ENCODE results near the gene RASA3.

RASA3 gene

DNA sequence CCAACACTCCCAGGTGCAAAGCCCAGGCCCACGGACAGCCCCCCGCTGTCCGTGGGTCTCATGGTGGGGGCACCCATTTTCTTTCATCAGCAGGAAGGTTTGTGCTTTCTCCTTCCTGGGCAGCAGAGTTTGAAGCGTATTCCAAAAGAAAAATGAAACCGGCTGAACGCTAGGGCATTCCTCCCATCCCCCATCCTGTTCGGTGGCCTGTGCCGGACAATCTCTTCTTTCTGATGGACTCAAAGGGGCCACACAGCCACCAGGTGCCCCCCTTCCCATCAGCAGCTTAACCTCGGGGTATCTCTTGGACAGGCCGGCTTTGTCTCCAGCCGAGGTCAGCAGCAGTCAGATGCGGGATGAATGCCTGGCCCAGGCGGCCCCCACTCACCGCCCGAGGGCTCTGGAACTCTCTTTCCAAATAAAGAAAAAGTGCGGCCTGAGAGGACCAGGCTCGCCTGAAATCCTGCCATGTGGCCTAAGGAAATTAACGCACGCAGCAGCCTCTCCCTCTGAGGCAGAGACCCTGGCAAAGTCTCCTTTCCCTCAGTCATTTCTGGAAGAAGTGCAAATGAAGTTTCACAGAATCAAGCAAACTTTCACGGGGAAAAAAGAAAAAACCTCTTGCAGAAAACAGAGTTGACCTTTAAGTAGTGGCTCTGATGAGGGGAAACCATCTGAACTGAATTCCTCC, 67.8 kb downstream of the RASA3 start:
- DNase-seq: no peak

DNA sequence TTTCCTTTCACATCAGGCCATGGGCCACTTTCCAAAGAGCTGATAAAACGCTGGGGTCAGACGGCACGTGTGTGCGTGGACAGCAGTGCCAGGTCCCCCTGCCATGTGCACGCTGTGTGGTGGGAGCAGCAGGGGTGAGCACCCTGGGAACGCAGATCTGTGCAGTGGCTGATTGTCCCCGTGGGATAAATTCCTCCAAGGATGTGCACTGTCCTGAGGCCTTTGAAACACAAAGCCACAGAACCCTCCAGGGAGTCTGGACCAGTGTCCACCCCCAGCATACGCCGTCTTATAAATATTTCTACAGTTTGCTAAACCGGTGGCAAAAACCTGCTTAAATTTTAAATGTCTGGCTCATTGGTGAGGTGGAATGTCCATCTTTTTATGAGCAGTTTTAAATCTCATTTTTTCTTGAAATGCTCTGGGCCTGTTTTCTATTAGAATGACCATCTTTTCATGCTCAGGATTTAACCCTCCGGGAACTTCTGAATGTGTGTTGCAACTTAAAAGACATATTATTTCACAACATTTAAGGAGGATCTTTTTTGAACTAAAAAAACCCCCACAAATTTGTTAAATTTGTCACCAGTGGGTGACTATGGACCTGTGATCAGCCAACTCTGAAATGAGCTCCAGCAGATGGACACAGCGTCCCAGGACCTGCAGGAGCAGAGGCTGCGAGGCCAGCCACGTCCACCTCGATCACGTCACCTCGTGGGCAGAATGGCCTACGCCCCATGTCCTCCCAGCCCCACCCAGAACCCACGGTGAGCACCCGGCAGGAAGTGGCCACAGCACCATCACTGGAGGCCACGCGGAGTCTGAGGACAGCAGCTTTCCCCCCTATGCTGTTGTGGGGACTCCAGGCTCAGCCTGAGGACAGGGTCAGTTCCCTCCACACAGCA, 68.6 kb downstream of the RASA3 start:
- no peak for DNase-seq

DNA sequence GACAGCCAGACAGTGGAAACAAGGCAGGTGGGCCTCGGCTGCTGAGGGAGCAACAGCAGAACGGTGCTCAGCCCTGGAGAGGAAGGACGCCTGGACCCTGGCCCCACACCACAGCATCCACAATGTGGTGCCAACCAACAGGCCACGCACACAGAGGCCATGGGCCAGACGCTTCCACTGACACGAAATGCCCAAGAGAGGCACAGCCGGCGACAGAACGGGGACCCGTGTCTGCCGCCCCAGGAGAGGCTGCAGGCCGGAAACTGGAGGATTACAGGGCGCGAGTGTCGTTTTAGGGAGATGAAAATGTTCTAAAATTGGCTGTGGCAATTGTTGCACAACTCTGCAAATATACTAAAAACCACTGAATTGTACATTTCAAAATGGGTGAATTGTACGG, 69.7 kb downstream of the RASA3 start:
- DNase-seq: no peak

DNA sequence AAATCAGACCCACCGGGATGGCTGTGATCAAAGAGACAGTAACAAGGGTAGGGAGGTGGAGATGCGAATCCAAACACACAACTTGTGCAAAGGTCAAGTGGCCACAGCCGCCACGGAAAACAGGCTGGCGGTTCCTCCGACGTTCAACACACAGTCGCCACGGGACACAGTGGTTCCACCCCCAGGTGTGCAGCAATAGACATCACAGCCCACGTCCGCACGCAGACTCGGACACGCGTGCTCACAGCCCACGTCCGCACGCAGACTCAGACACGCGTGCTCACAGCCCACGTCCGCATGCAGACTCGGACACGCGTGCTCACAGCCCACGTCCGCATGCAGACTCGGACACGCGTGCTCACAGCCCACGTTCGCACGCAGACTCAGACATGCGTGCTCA, 70.1 kb downstream of the RASA3 start:
- no peak for DNase-seq

DNA sequence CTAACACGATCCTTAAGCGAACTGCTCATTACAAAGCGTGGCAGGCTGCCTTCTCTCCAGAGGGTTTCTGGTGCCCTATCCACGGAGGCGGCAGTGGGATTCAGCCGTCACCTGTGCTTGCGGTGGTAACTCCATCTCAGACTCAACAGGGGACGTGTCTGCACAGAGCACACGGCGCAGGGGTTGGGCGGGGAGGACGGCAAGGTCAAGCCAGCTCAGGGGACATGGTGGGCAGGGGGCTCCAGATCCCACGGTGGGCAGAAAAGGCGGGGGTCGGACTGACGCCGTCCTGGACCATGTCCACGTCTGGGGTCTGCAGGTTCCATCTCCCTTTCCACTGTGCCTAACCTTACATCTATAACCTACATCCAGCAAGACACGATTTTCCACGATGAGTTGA, 70.7 kb downstream of the RASA3 start:
- DNase-seq: no peak

DNA sequence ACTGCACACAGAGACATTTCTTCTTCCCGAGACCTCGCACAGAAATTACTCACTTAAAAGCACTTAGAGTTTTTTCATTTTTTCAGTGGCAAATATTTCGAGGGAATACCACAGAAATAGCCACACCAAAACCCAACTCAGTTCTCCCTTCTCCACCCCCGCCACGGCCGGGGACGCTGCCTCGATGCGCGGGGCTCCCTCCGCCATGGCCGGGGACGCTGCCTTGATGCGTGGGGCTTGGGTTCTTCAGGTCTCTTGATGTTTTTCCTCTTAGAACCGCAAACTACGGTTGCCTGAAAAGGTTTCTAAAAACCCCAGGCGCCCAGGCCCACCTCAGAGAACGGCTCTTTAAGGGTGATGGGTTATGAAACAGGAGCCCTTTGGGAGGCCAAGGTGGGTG, 71.4 kb downstream of the RASA3 start:
- DNase-seq: no peak

DNA sequence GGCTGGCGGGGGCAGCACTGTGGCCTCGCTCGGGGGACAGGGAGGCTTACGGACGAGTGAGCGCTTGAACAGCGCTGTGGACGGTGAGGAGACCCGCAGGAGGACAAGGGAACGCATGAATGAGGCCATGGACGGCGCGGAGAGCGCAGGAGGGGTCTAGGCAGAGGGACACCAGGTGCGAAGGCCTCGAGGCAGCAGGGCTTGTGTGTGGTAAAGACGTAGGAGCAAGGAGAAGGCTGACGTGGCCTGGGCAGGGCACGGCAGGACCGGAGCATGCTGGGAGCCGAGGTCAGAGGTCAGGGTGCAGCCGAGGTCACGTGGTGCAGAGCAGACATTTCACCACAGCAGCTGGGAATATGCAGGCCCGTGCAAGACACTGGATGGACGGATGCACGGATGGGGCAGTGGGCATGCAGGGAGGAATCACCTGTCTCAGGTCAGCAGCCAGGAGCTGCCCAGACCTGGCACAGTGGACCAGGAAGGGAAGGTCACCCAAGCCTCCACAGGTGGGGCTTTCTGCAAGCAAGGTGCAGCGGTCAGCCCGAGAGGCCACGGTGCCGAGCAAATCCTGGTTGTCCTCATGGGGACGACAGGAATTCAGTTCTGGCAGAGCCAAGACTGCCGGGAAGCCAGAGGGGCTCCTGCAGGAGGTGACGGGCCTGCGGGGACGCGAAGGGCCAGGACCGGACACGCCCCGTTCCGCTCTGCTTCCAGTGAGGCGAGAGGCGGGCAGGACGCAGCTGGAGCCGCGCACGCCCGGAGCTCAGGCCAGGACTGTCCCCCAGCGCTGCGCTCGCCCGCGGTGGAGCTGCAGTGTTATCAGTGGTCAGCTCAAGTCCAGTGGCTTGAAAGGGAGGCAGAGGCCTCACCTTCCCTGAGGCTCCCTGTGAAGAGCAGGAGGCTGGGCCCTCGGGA, 72.2 kb downstream of the RASA3 start:
- DNase-seq: no peak

DNA sequence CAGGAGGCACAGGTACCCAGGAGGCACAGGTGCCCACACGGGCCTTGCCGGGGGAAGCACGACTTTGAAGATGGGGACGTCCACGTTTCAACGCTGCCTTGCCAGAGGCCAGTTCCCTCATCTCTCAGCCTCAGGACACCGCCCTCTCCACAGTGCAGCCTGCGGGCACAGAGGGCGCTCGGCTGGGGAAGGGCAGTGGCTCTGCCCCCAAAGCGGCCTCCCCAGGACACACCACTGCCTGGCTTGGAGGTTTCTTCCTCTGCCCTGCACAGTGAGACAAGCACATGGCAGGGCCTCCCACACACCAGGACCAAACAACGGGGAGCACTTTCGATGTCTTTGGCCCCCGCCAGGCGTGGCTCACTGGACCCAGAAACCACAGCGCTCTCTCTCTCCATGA, 73.0 kb downstream of the RASA3 start:
- DNase-seq: no peak

DNA sequence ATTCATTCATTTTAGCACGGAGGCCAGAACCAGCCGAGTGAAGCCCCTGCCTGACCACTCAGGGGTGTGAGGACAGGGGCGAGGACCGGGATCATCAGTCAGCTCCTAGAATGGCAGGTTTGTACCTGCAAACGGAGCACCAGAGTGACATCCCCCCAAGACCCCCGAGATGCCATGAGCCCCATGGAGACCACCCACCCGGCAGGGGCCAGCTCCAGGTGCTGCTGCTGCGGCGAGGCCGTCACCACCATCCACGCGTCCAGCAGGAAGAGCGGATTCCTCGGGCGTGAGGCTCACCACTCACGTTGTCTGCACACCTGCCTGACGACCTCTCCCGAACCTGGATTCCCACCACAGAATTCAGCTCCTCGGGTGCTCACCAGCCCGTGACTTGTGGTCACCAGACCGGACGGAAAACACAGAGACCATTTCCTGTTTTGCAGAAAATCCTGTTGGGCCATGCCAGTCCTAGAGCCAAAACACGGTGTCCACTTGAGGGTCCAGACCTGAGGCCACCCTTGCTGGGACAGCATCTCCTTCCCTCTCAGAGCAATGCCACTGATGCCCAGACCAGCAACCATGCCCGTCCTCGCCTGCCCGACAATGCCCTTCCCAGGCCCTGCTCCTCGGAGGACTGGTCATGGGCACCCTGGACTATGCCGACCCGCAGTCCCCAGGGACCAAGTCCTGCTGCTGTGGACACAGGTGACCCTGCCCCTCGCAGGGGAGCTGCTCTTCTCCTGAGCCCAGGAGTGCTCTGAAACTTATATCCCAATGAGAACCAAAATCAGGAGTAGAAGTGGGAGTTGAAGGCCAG, 74.2 kb downstream of the RASA3 start:
- DNase-seq: no peak

DNA sequence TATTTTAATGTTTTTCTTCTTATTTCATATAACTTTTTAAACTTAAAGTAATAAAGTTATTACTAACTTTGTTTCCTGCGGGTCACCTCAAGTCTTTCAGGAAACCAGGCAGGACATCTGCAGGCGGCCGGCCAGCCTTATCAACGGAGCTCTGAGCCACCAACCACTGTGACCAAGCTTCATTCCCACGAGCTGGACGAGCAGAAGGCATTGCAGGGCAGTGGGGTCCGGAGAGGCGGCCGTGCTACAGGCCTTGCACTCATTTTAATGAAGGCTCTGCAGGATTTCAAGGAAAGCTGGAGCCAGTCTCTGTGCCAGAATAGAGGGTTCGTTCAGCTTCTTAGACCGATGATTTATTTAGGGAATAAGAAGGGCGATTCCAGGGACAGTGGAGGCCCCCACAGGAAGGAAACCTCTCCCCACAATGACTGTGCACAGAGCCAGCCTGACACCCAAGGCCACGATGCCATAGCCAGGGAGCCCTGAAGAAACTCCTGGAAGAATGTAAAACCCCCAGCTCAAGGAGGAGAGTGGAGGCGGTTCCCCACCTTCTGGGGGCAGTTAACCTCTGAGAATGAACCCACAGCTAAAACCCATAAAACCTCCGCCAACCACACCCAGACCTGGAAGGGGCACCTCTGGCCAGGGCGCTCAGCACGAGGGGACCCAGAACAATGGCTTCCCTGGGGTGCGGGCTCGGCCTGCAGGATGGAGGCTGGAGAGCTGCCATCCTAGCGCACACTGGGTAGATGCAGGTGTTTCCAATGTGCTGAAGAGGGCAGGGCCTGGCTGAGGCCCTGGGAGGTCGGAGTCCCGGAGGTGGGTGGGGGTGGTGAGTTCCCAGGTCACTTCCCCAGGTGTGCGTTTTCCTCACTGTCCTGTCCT, 75.0 kb downstream of the RASA3 start:
- DNase-seq: no peak

DNA sequence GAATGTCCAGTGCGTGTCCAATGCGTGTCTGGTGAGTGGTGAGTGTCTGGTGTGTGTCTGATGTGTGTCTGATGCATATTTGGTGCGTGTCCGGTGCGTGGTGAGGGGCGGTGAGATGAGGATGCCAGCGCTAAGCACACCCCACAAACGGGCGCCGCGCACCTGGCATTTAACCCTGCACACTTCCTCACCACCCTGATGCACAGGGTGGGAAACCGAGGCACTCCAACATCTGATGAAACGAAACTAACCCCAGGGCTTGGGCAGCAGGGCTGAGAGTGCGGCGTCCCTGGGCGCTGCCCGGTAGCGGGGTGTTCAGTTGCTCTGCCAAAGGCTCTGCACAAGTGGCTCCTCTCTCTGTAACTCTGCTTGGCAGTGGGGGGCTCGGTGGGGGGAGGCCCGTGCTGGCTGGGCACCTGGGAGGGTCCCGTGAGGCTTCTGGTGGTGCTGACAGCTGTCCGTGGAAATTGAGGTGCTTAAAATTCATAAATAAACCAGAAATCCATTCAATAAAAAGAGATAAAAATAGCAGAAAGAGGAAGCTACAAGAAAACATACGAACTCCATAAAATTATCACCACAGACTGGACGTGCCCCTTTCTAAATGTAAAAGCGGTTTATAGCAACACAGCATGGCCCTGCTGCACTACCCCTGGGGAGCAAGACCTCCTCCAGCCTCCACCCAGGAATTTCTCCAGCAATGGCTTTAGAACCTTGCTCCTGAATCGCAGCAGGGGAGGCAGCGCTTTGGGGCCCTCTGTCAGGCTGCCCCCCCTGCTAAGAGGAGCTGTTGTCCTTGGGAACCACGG, 76.0 kb downstream of the RASA3 start:
- no peak for DNase-seq

DNA sequence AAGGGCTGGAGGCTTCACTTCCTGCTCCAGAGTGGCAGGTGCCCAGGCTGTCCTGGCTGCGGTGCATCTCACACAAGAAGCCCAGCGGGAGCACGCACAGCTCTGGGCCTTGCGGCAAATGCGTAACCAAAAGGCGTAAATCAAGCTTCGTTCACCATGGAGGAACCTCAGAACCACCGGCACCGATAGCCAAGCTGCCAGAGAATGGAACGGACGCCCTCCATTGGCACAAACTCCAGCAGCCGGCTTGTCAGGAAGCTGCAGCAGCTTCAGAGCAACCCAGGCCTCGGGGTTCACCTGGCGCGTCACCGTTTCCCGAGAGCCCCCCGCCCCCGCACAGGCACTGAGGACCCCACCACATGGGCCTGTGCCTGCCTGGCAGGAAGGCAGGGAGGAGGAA, 76.7 kb downstream of the RASA3 start:
- no peak for DNase-seq

DNA sequence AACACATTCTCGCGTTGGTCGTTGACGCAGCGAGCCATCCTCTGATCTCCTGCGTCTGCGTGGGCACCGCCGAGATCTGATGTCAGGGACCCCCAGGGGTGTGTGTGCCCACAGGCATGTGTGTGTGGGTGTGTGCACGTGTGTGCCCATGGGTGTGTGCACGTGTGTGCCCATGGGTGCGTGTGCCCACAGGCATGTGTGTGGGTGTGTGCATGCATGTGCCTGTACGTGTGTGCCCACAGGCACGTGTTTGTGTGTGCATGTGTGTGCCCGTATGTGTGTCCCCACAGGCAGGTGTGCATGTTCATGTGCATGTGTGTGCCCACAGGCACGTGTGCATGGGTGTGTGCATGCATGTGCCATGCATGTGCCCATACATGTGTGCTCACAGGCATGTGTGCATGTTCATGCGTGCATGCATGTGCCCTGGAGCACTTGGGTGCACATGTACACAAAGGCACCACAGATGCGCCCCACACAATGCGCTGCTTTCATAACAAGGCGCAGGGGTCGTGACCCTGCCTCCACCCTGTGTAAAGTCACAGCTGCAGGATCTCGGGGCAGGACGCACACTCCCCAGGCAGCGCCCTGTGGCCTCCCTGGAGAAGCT, 77.5 kb downstream of the RASA3 start:
- no peak for DNase-seq

DNA sequence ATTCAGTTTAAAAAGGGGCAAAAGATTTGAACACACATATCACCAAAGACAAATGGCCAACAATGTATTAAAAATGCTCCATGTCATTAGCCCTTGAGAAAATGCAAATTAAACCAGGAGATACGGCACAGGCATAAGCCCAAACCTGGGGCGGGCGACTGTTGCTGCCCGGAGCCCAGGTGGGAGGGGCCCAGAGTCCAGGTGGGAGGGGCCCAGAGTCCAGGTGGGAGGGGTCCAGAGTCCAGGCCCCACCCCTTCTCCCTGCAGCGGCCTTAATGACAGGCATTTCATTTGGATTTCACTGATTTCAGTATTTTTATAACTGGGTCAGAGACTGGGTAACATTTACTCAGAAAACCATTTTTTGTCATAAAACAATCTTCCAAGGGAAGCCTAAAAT, 78.2 kb downstream of the RASA3 start:
- no peak for DNase-seq

DNA sequence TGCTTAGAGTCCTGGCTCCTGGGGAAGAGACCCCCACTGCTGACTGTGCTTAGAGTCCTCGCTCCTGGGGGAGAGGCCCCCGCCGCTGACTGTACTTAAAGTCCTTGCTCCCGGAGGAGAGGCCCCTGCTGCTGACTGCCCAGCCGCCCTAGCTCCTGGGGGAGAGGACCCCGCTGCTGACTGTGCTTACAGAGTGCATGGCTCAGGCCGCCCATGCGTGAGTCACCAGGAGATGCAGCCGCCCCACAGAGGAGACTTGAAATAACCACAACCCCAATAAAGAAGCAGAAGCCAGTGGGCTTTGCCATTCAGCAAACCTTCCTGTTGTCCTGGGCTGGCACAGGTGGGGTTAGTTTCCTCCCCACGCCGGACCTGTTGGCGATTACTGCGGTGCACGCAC, 79.4 kb downstream of the RASA3 start:
- no peak for DNase-seq

DNA sequence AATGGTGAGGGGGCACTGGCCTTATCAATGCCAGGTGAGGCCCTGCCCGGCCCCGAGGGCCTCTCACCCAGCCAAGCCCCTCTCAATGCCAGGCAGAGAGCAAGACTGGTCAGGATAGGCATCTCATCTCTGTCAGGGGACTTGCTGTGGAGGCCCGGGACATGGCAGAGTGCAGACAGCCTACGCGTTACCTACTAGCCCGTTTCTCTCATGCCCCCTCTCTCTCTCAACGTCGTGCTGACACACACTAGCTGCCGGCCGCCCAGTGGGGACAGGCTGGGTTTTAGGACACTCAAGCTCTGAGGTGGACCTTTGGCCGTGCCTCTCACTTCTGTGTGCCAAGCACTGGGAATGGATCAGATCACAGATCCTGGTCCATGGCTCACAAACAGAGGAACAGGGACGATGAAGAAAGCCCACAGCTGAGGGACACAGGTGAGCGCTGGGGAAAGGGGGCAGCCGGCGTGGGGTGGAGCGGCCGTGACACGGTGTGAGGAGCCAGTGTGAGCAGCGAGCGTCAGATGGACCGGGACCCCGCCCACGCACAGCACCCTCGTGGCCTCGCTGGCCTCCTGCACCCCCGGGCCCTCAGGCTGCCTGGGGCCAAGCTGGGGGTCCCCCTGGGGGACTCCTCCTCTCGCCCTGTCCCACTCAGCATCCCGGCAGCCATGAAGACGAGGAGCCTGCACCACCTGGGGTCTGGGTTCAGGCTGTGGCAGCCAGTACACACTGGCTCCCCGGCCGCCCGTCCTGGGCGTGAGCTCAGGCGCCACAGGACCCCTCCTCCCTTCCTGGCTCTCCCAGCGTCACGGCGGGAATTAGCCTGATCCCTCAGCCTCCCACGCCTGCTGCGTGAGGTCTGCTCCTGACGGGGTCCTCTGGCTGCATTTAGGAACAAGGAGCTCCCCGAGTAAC, 81.6 kb downstream of the RASA3 start:
- no peak for DNase-seq

DNA sequence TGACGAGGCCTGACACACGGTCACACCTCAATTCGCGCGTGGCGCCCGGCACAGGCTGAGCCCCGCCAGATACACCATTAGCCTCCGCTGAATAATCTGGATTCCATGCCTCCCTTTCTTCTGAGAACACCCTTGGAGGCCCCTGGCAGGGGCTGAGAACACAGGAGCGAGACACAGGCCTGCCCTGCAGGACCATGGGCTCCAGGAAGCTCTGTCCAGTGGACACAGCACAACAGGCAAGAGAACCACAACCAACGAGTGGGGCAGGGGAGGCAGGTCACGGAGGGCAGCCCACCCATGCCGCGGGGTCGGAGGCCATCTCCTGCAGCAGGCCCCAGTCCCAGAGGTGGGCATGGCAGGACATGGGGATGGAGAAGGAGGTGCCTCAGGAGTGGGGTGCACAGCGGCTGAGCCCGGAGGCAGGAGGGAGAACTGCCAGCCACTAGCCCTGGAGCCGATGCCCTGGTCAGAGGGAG, 82.8 kb downstream of the RASA3 start:
- no peak for DNase-seq

DNA sequence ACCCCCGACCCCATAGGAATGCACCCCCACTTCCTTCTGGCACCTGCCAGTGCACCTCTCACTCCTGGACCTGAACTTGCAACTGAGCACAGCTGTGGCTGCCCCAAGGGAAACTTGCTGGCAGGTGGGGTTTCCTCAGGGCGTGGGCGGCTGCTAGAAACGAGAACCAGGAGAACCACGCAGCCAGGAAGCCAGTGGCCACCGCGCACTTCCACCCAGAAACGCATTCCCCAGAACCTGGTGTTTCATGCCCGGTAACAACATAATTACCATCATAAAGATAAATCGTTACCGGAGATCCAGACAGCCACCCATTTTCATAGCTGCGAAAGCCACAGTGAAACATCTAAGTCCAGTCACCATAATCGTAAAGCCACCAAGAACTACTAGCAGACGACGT, 83.4 kb downstream of the RASA3 start:
- no peak for DNase-seq

DNA sequence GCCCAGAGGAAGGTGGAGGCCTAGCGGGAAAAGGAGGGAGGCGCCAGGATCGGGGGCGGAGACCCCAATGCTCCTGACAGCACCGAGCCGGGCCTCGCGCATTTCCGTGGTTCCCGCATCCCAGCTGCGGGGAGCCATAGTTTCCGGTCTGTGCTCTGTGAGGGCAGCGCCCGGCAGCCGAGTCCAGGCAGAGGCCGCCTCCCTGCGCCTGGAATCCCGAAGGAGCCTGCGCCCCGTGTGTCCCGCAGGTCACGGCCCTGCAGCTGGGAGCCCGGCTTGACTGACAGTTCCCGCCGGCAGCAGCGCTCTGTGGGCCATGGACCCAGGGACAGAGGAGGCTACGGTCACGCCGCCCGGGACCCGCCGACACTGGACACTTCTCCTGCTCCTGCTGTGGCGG, 84.0 kb downstream of the RASA3 start:
- DNase-seq: no peak

Data from NCI-H1694 (cell line).